Measurements from ENCODE around the gene MRPL16. TPM values are rescaled to one million over a fixed set of nuclear protein-coding genes. Genes with fewer than 3 reads are reported as not detected.
A peak's percentile ranks its signal among the peaks of the same experiment; 100 is the strongest.
"Not testable (repeated sequence)": the region's sequence is repeated elsewhere in the genome, so short reads cannot be mapped to it uniquely, and the experiment has no call there.

MRPL16 gene
- total RNA-seq, 1 donor from 2014 or later = 29.7 TPM

DNA sequence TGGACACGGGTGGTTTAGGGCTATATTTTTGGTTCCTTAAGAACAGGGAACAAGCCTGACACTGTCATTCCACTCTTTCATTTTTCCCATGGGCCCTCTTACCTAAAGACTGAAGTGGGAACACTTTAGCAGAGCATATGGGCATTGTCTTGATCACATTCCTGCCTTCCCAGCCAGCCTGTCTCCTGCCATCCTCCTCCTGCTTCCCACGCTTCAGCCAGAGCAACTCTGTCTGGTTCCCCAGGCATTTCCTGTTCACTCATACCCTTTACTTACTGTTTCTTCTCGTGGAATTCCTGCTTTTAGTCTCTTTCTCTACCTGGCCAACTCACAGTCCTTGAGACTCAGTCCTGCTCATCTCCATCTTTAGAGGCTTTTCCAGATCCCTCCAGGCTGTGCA lies 22.8 kb downstream of the MRPL16 start:
- Histone ChIP-seq H3K36me3 (peaks cover 53% of the 10 kb centered on the region), H3K9me3 (no peaks in the 10 kb centered on the region), H3K27ac (peak overlapping the region; percentile 37), H3K27me3 (ENCODE audit: low read depth) (no peaks in the 10 kb centered on the region), H3K4me1 (peaks cover 42% of the 10 kb centered on the region), H3K4me3 (no peak overlapping the region)
- no peak for DNase-seq
- no peak for ATAC-seq
- intact Hi-C loops (cut with DNase I) = no loop called here
- TF ChIP-seq, protein P1, sequence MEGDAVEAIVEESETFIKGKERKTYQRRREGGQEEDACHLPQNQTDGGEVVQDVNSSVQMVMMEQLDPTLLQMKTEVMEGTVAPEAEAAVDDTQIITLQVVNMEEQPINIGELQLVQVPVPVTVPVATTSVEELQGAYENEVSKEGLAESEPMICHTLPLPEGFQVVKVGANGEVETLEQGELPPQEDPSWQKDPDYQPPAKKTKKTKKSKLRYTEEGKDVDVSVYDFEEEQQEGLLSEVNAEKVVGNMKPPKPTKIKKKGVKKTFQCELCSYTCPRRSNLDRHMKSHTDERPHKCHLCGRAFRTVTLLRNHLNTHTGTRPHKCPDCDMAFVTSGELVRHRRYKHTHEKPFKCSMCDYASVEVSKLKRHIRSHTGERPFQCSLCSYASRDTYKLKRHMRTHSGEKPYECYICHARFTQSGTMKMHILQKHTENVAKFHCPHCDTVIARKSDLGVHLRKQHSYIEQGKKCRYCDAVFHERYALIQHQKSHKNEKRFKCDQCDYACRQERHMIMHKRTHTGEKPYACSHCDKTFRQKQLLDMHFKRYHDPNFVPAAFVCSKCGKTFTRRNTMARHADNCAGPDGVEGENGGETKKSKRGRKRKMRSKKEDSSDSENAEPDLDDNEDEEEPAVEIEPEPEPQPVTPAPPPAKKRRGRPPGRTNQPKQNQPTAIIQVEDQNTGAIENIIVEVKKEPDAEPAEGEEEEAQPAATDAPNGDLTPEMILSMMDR (IDR thresholded peaks at IDR 0.05) = no peak

DNA sequence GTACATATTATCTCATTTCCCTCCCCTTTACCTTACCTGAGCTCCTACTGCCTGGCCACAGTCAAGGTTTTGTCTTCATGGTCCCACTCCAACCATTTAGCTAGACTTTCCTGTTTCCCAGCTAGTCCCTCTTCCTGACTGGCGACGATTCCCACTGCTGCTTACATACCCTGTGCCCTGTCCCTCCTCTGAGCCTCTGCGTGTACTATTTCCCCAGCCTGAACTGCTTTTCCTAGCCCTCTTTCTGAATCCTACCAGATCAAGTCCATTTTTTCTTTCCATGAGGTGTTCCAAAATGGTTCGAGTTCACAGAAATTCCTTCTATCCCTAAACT lies 23.4 kb downstream of the MRPL16 start:
- peaks cover 42% of the 10 kb centered on the region for H3K4me1 ChIP-seq
- intact Hi-C loops (cut with DNase I) = no loop called here
- H3K36me3 ChIP-seq = peaks cover 48% of the 10 kb centered on the region
- TF ChIP-seq, protein P1 (IDR thresholded peaks at IDR 0.05) = no peak
- H3K27ac ChIP-seq = peak overlapping the region; percentile 37
- DNase-seq (no peak), ATAC-seq (no peak)
- no peaks in the 10 kb centered on the region for H3K27me3 ChIP-seq (ENCODE audit: low read depth)
- no peak overlapping the region for H3K4me3 ChIP-seq
- no peaks in the 10 kb centered on the region for H3K9me3 ChIP-seq

DNA sequence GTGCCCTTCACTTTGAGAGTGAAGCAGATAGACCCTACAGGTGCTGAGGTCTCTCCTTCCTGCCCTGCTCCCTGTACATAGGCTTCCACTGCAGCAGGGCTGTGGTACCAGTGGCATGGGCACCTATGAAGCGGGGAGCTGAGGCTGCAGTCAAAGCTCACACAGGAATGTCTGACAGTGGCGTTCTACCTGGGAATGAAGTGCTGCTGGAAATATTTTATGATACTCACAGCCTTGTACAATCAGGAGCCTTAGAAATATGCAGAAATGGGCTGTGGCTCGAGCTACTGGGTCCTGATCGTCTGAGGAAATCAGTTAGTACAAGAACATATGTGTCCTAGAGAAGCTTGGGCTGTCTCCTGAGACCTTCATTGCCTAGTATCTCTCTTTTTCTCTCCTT lies 24.8 kb downstream of the MRPL16 start:
- Histone ChIP-seq H3K27me3 (ENCODE audit: low read depth) (no peaks in the 10 kb centered on the region), H3K4me1 (peaks cover 32% of the 10 kb centered on the region), H3K4me3 (no peak overlapping the region), H3K36me3 (peaks cover 35% of the 10 kb centered on the region), H3K27ac (peak overlapping the region; percentile 25), H3K9me3 (no peaks in the 10 kb centered on the region)
- no peak for DNase-seq
- intact Hi-C loops (cut with DNase I) = no loop called here
- ATAC-seq = peak; percentile 64 to 74
- TF ChIP-seq, protein P1 (IDR thresholded peaks at IDR 0.05) = no peak

DNA sequence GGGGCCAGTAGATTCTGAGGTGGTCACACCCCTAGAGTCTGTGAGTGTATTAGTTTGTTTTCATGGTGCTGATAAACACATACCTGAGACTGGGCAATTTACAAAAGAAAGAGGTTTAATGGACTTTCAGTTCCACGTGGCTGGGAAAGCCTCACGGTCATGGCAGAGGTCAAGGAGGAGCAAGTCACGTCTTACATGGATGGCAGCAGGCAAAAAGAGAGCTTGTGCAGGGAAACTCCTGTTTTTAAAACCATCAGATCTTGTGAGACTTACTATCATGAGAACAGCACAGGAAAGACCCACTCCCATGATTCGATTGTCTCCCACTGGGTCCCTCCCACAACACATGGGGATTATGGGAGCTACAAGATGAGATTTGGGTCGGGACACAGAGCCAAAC lies 26.1 kb downstream of the MRPL16 start:
- DNase-seq; H3K27ac ChIP-seq; H3K27me3 ChIP-seq (ENCODE audit: low read depth); ATAC-seq; intact Hi-C loops (cut with DNase I); H3K9me3 ChIP-seq; H3K4me3 ChIP-seq: not testable (repeated sequence)
- peaks cover 32% of the 10 kb centered on the region for H3K36me3 ChIP-seq
- peaks cover 30% of the 10 kb centered on the region for H3K4me1 ChIP-seq

DNA sequence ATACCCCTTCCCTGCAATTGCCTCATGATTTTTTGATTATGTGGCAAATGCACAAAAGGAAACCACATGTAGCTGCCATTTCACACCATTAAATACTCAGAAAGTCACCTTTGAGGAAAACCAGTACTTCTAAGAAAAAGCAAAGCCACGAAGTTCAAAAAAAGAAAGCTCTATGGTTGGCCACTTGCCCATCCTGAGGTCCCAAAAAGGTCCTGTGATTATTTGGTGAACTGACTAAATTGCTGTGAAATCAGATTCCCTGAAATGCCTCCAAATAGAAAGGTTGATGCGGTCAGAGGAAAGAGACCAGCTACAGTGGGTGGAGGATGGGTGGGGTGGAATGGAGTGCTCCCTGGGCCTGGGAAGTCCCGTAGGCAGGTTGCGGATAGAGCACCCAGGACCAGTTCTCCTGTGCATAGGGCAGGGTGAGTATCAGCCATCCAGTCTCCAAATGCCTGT lies 26.9 kb downstream of the MRPL16 start:
- Histone ChIP-seq H3K4me1 (peaks cover 30% of the 10 kb centered on the region), H3K9me3 (no peaks in the 10 kb centered on the region), H3K27me3 (ENCODE audit: low read depth) (no peaks in the 10 kb centered on the region), H3K36me3 (peaks cover 29% of the 10 kb centered on the region), H3K27ac (no peak overlapping the region), H3K4me3 (no peak overlapping the region)
- intact Hi-C loops (cut with DNase I) = no loop called here
- TF ChIP-seq, protein P1 (IDR thresholded peaks at IDR 0.05) = no peak
- DNase-seq (no peak), ATAC-seq (no peak)

DNA sequence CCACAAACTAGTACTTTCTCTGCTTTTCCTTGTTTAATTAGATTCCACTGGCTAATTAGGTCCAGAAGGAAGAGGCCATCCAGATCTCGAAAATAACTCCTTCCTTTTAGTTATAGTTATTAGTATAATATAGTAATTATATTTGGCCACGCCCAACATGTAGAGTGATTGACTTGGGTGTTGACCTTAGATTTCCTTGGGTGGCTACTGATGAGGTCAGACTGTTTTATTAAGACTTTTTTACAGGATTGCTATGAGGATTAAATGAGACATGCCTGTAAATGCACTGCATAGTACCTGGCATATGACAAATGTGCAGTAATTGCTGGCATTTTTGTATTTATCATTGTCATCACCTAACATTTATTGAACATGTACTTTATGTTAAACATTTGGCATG lies 28.5 kb downstream of the MRPL16 start:
- Histone ChIP-seq H3K36me3 (peaks cover 28% of the 10 kb centered on the region), H3K27ac (no peak overlapping the region), H3K4me3 (no peak overlapping the region), H3K9me3 (no peaks in the 10 kb centered on the region), H3K27me3 (ENCODE audit: low read depth) (no peaks in the 10 kb centered on the region), H3K4me1 (peaks cover 16% of the 10 kb centered on the region)
- TF ChIP-seq, protein P1 (IDR thresholded peaks at IDR 0.05) = no peak
- DNase-seq (no peak), ATAC-seq (no peak)
- intact Hi-C loops (cut with DNase I) = no loop called here
